ENCODE results near the gene PSME4.
"Not testable (repeated sequence)": the region's sequence is repeated elsewhere in the genome, so short reads cannot be mapped to it uniquely, and the experiment has no call there.

The PSME4 gene

DNA sequence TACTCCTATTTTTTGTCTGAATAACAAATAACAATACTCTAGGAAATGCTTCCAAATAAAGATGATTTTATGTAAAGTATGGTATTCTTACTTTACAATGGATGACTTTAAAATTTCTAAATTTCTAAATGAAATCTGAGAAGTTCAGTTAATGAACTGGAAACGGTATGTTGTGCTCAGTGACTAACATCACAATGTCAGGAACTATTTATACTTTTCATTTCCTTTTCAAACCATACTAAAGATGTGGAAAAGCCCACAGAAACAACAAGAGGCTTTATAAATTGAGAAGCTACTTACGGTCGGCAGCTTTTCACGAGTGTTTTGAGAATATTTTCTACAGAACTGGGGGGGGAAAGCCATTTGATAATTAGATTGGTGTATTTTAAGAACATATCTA is 31.1 kb downstream of the PSME4 start:
- no peaks in the 10 kb centered on the region for H3K27me3 ChIP-seq (ENCODE audit: control insufficient read depth in 2 of 2, insufficient read depth in 2 of 2, low read length in 2 of 2)
- H3K36me3 ChIP-seq (ENCODE audit: control insufficient read depth in 2 of 2, insufficient read depth in 2 of 2, low read length in 2 of 2), result peaks cover 15 to 28% of the 10 kb centered on the region in 2 donors
- no peaks in the 10 kb centered on the region for H3K4me1 ChIP-seq (ENCODE audit: control insufficient read depth in 2 of 2, insufficient read depth in 2 of 2, low read length in 2 of 2)
- no peak overlapping the region for H3K27ac ChIP-seq (ENCODE audit: low read depth in 2 of 2, low read length in 2 of 2)
- H3K4me3 ChIP-seq (ENCODE audit: low read length in 2 of 2), result no peak overlapping the region
- no peak overlapping the region for H3K9ac ChIP-seq (ENCODE audit: low read depth in 1 of 2, low read length in 2 of 2)
- no peaks in the 10 kb centered on the region for H3K9me3 ChIP-seq (ENCODE audit: control insufficient read depth in 2 of 2, low read length in 2 of 2)

DNA sequence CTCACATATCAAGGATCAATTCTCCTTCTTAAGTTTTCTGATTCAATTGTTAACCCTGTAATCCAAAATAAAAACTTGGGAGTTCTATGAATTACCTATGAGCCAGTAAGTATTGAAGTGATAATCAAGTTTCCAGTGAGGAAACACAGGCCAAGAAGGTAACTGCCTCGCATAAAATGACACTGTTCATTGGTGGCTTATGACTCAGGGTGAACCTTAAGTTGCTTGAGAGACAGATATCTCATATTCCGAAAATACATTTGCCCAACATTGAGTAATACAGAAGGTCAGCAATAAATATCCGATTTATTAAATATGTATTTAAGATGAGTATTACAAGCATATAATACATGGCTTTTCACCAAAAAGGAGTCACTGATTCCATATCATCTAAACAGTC is 31.9 kb downstream of the PSME4 start:
- Histone ChIP-seq H3K4me1 (ENCODE audit: control insufficient read depth in 2 of 2, insufficient read depth in 2 of 2, low read length in 2 of 2) (no peaks in the 10 kb centered on the region), H3K4me3 (ENCODE audit: low read length in 2 of 2) (no peak overlapping the region), H3K27me3 (ENCODE audit: control insufficient read depth in 2 of 2, insufficient read depth in 2 of 2, low read length in 2 of 2) (no peaks in the 10 kb centered on the region), H3K9me3 (ENCODE audit: control insufficient read depth in 2 of 2, low read length in 2 of 2) (no peaks in the 10 kb centered on the region), H3K36me3 (ENCODE audit: control insufficient read depth in 2 of 2, insufficient read depth in 2 of 2, low read length in 2 of 2) (peaks cover 19 to 33% of the 10 kb centered on the region in 2 donors), H3K27ac (ENCODE audit: low read depth in 2 of 2, low read length in 2 of 2) (no peak overlapping the region), H3K9ac (ENCODE audit: low read depth in 1 of 2, low read length in 2 of 2) (no peak overlapping the region)

DNA sequence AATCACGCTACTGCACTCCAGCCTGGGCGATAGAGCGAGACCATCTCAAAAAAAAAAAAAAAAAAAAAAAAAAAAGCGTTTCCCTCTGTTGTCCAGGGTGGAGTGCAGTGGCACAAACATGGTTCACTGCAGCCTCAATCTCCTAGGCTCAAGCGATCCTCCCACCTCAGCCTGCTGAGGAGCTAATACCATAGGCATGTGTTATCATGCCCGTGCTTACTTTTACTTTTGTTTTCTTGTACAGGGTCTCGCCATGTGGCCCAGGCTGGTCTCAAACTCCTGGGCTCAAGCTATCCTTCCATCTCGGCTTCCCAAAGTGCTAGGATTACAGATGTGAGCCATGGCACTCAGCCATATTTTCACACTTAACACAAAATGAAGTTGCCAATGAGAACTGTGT is 37.5 kb downstream of the PSME4 start:
- Histone ChIP-seq H3K36me3 (ENCODE audit: control insufficient read depth in 2 of 2, insufficient read depth in 2 of 2, low read length in 2 of 2) (peaks cover 43 to 54% of the 10 kb centered on the region in 2 donors), H3K27me3 (ENCODE audit: control insufficient read depth in 2 of 2, insufficient read depth in 2 of 2, low read length in 2 of 2) (no peaks in the 10 kb centered on the region), H3K9me3 (ENCODE audit: control insufficient read depth in 2 of 2, low read length in 2 of 2) (no peaks in the 10 kb centered on the region), H3K27ac (ENCODE audit: low read depth in 2 of 2, low read length in 2 of 2) (no peak overlapping the region), H3K4me3 (ENCODE audit: low read length in 2 of 2) (no peak overlapping the region), H3K4me1 (ENCODE audit: control insufficient read depth in 2 of 2, insufficient read depth in 2 of 2, low read length in 2 of 2) (no peaks in the 10 kb centered on the region), H3K9ac (ENCODE audit: low read depth in 1 of 2, low read length in 2 of 2) (no peak overlapping the region)

- H3K36me3 ChIP-seq (ENCODE audit: control insufficient read depth in 2 of 2, insufficient read depth in 2 of 2, low read length in 2 of 2), result peaks cover 55 to 56% of the 10 kb centered on the region in 2 donors
- H3K9me3 ChIP-seq (ENCODE audit: control insufficient read depth in 2 of 2, low read length in 2 of 2); H3K27me3 ChIP-seq (ENCODE audit: control insufficient read depth in 2 of 2, insufficient read depth in 2 of 2, low read length in 2 of 2); H3K4me1 ChIP-seq (ENCODE audit: control insufficient read depth in 2 of 2, insufficient read depth in 2 of 2, low read length in 2 of 2); H3K9ac ChIP-seq (ENCODE audit: low read depth in 1 of 2, low read length in 2 of 2); H3K27ac ChIP-seq (ENCODE audit: low read depth in 2 of 2, low read length in 2 of 2); H3K4me3 ChIP-seq (ENCODE audit: low read length in 2 of 2): not testable (repeated sequence)
Observed at GRCh38 chr2:53926321-53926720, 44.5 kb downstream of the PSME4 start.

DNA sequence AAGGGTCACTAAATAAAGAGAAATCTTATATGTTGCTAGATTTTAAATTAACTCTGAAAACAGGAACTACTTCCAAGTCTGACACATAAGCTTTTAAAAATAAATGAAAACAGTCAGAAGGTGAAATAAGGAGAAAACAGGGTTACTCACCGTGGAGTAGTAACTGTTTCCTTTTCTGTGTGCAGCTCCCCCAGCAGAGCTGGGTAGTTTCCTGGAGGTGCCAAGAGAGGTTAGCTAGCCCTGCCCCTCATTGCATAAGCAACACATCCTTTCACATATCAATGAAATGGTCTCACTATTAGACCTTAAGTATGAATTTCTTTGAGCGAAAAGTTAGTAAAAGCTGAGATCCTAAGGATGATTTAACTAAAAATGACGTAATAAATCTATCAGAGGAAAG is 57.1 kb downstream of the PSME4 start:
- Histone ChIP-seq H3K4me1 (ENCODE audit: control insufficient read depth in 2 of 2, insufficient read depth in 2 of 2, low read length in 2 of 2) (no peaks in the 10 kb centered on the region), H3K36me3 (ENCODE audit: control insufficient read depth in 2 of 2, insufficient read depth in 2 of 2, low read length in 2 of 2) (peaks cover 14 to 32% of the 10 kb centered on the region in 2 donors), H3K4me3 (ENCODE audit: low read length in 2 of 2) (no peak overlapping the region), H3K9me3 (ENCODE audit: control insufficient read depth in 2 of 2, low read length in 2 of 2) (no peaks in the 10 kb centered on the region), H3K9ac (ENCODE audit: low read depth in 1 of 2, low read length in 2 of 2) (no peak overlapping the region), H3K27me3 (ENCODE audit: control insufficient read depth in 2 of 2, insufficient read depth in 2 of 2, low read length in 2 of 2) (no peaks in the 10 kb centered on the region), H3K27ac (ENCODE audit: low read depth in 2 of 2, low read length in 2 of 2) (no peak overlapping the region)

GRCh38 chr2:53911434-53912189 is 59.2 kb downstream of the PSME4 start:
- Histone ChIP-seq H3K36me3 (ENCODE audit: control insufficient read depth in 2 of 2, insufficient read depth in 2 of 2, low read length in 2 of 2) (peaks cover 23 to 36% of the 10 kb centered on the region in 2 donors), H3K9me3 (ENCODE audit: control insufficient read depth in 2 of 2, low read length in 2 of 2) (no peaks in the 10 kb centered on the region), H3K4me3 (ENCODE audit: low read length in 2 of 2) (no peak overlapping the region), H3K27me3 (ENCODE audit: control insufficient read depth in 2 of 2, insufficient read depth in 2 of 2, low read length in 2 of 2) (no peaks in the 10 kb centered on the region), H3K4me1 (ENCODE audit: control insufficient read depth in 2 of 2, insufficient read depth in 2 of 2, low read length in 2 of 2) (no peaks in the 10 kb centered on the region), H3K27ac (ENCODE audit: low read depth in 2 of 2, low read length in 2 of 2) (no peak overlapping the region), H3K9ac (ENCODE audit: low read depth in 1 of 2, low read length in 2 of 2) (no peak overlapping the region)

DNA sequence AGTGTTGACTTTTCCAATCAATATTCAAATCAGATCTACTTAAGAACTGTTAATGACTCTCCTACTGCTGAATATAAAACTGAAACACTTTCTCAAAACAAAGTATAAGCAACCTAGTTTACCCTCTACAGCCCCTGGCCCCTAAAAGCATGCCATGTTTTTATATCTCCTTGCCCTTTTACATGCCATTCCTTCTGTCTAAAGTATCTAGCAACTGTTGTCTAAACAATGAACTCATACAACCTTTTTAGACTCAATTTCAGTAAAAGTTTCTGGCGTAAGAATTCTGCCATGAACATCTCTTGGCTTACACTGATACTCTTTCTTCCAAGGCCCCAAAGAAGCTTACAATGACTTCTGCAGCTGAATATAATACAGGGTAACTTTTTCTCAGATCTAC is 63.2 kb downstream of the PSME4 start:
- Histone ChIP-seq H3K27ac (ENCODE audit: low read depth in 2 of 2, low read length in 2 of 2) (no peak overlapping the region), H3K9me3 (ENCODE audit: control insufficient read depth in 2 of 2, low read length in 2 of 2) (no peaks in the 10 kb centered on the region), H3K9ac (ENCODE audit: low read depth in 1 of 2, low read length in 2 of 2) (no peak overlapping the region), H3K4me3 (ENCODE audit: low read length in 2 of 2) (no peak overlapping the region), H3K4me1 (ENCODE audit: control insufficient read depth in 2 of 2, insufficient read depth in 2 of 2, low read length in 2 of 2) (no peaks in the 10 kb centered on the region), H3K27me3 (ENCODE audit: control insufficient read depth in 2 of 2, insufficient read depth in 2 of 2, low read length in 2 of 2) (no peaks in the 10 kb centered on the region), H3K36me3 (ENCODE audit: control insufficient read depth in 2 of 2, insufficient read depth in 2 of 2, low read length in 2 of 2) (peaks cover 40 to 48% of the 10 kb centered on the region in 2 donors)

GRCh38 chr2:53905396-53905795 is 65.4 kb downstream of the PSME4 start:
- peaks cover 51 to 67% of the 10 kb centered on the region in 2 donors for H3K36me3 ChIP-seq (ENCODE audit: control insufficient read depth in 2 of 2, insufficient read depth in 2 of 2, low read length in 2 of 2)
- H3K27me3 ChIP-seq (ENCODE audit: control insufficient read depth in 2 of 2, insufficient read depth in 2 of 2, low read length in 2 of 2), result no peaks in the 10 kb centered on the region

GRCh38 chr2:53903011-53903410 is 67.8 kb downstream of the PSME4 start:
- H3K27me3 ChIP-seq (ENCODE audit: control insufficient read depth in 2 of 2, insufficient read depth in 2 of 2, low read length in 2 of 2), result no peaks in the 10 kb centered on the region
- no peaks in the 10 kb centered on the region for H3K9me3 ChIP-seq (ENCODE audit: control insufficient read depth in 2 of 2, low read length in 2 of 2)
- no peaks in the 10 kb centered on the region for H3K4me1 ChIP-seq (ENCODE audit: control insufficient read depth in 2 of 2, insufficient read depth in 2 of 2, low read length in 2 of 2)
- H3K9ac ChIP-seq (ENCODE audit: low read depth in 1 of 2, low read length in 2 of 2), result no peak overlapping the region
- H3K36me3 ChIP-seq (ENCODE audit: control insufficient read depth in 2 of 2, insufficient read depth in 2 of 2, low read length in 2 of 2), result peaks cover 53 to 67% of the 10 kb centered on the region in 2 donors
- H3K27ac ChIP-seq (ENCODE audit: low read depth in 2 of 2, low read length in 2 of 2), result no peak overlapping the region
- no peak overlapping the region for H3K4me3 ChIP-seq (ENCODE audit: low read length in 2 of 2)

More at GRCh38 chr2:53905396-53905795, 65.4 kb downstream of the PSME4 start:
- H3K9me3 ChIP-seq (ENCODE audit: control insufficient read depth in 2 of 2, low read length in 2 of 2), result no peaks in the 10 kb centered on the region
- no peak overlapping the region for H3K27ac ChIP-seq (ENCODE audit: low read depth in 2 of 2, low read length in 2 of 2)
- H3K4me3 ChIP-seq (ENCODE audit: low read length in 2 of 2), result no peak overlapping the region
- H3K9ac ChIP-seq (ENCODE audit: low read depth in 1 of 2, low read length in 2 of 2), result no peak overlapping the region
- H3K4me1 ChIP-seq (ENCODE audit: control insufficient read depth in 2 of 2, insufficient read depth in 2 of 2, low read length in 2 of 2), result no peaks in the 10 kb centered on the region

- no peak overlapping the region for H3K4me3 ChIP-seq (ENCODE audit: low read length in 2 of 2)
- H3K9ac ChIP-seq (ENCODE audit: low read depth in 1 of 2, low read length in 2 of 2), result no peak overlapping the region
- H3K9me3 ChIP-seq (ENCODE audit: control insufficient read depth in 2 of 2, low read length in 2 of 2), result no peaks in the 10 kb centered on the region
- peaks cover 47 to 64% of the 10 kb centered on the region in 2 donors for H3K36me3 ChIP-seq (ENCODE audit: control insufficient read depth in 2 of 2, insufficient read depth in 2 of 2, low read length in 2 of 2)
- no peaks in the 10 kb centered on the region for H3K4me1 ChIP-seq (ENCODE audit: control insufficient read depth in 2 of 2, insufficient read depth in 2 of 2, low read length in 2 of 2)
- no peak overlapping the region for H3K27ac ChIP-seq (ENCODE audit: low read depth in 2 of 2, low read length in 2 of 2)
- H3K27me3 ChIP-seq (ENCODE audit: control insufficient read depth in 2 of 2, insufficient read depth in 2 of 2, low read length in 2 of 2), result no peaks in the 10 kb centered on the region
Observed at GRCh38 chr2:53901192-53901591, 69.6 kb downstream of the PSME4 start.
